ENCODE measurements around the gene NAT16. TPM values are rescaled to one million over a fixed set of nuclear protein-coding genes. Genes with fewer than 3 reads are reported as not detected.
"Not testable (repeated sequence)": the region's sequence is repeated elsewhere in the genome, so short reads cannot be mapped to it uniquely, and the experiment has no call there.

Gene NAT16
- total and polyA plus RNA-seq, 8 donors = 0.04 to 0.27 (median 0.09) TPM; not detected in 2

DNA sequence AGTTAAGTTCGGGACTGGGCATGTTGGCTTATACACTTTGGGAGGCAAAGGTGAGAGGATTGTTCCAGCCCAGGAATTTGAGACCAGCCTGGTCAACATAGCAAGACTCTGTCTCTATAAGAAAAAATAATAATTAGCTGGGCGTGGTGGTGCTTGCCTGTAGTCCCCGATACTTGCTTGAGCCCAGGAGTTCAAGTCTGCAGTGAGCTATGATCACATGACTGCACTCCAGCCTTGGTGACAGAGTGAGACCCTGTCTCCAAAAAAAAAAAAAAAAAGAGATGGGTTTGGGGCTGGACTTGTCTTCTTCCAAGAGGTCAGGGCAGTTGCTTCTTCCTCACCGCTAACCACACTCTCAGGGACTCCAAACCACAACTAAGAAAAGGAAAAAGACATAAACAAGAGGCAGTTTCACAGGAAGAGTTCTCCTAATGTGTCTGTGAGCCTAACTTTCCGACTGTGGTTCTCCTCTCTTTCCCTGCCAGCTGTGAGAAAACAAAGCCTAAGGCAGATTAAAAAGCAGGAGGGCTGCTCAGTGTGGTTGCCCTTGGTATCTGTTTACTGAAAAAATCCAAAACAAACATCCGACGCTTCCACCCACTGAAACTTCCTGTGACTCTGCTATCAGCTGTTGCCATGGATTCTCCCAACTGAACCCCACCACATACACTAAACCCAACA lies 55.6 kb downstream of the NAT16 start:
- intact Hi-C loops (cut with DNase I) = no loop called here
- TF ChIP-seq, protein P1, sequence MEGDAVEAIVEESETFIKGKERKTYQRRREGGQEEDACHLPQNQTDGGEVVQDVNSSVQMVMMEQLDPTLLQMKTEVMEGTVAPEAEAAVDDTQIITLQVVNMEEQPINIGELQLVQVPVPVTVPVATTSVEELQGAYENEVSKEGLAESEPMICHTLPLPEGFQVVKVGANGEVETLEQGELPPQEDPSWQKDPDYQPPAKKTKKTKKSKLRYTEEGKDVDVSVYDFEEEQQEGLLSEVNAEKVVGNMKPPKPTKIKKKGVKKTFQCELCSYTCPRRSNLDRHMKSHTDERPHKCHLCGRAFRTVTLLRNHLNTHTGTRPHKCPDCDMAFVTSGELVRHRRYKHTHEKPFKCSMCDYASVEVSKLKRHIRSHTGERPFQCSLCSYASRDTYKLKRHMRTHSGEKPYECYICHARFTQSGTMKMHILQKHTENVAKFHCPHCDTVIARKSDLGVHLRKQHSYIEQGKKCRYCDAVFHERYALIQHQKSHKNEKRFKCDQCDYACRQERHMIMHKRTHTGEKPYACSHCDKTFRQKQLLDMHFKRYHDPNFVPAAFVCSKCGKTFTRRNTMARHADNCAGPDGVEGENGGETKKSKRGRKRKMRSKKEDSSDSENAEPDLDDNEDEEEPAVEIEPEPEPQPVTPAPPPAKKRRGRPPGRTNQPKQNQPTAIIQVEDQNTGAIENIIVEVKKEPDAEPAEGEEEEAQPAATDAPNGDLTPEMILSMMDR (IDR thresholded peaks at IDR 0.05) = no peak
- ATAC-seq (peak; percentile 7), DNase-seq (peak in 1 of 4 donors; percentile 65)
- Histone ChIP-seq H3K9me3 (no peaks in the 10 kb centered on the region), H3K27ac (peak overlapping the region; percentile 63 to 83), H3K27me3 (peaks cover 0 to 58% of the 10 kb centered on the region in 2 donors), H3K36me3 (no peaks in the 10 kb centered on the region), H3K4me3 (no peak overlapping the region), H3K4me1 (peaks cover 17 to 71% of the 10 kb centered on the region in 2 donors)

DNA sequence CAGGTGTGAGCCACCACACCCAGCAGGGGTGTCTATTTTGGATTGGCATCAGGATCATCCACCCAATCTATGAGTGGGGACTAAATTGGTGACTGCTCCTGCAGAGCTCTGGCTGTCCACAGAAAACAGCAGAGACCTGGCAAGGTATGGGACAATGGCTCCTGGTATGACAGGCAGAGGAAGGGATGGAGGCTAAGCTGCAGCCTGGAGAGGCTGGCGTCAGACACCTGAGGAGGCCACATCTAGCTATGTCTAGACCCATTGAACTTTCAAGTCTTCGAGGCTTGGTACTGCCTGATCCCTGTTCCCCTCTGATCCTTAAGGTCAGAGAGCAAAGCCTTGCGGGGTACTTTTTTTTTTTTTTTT lies 56.4 kb downstream of the NAT16 start:
- DNase-seq (no peak), ATAC-seq (no peak)
- Histone ChIP-seq H3K27ac (peak overlapping the region in 1 of 2 donors; percentile 74), H3K9me3 (no peaks in the 10 kb centered on the region), H3K4me3 (no peak overlapping the region), H3K27me3 (peaks cover 0 to 58% of the 10 kb centered on the region in 2 donors), H3K4me1 (peaks cover 17 to 70% of the 10 kb centered on the region in 2 donors), H3K36me3 (no peaks in the 10 kb centered on the region)
- intact Hi-C loops (cut with DNase I) = no loop called here
- TF ChIP-seq, protein P1 (IDR thresholded peaks at IDR 0.05) = no peak

DNA sequence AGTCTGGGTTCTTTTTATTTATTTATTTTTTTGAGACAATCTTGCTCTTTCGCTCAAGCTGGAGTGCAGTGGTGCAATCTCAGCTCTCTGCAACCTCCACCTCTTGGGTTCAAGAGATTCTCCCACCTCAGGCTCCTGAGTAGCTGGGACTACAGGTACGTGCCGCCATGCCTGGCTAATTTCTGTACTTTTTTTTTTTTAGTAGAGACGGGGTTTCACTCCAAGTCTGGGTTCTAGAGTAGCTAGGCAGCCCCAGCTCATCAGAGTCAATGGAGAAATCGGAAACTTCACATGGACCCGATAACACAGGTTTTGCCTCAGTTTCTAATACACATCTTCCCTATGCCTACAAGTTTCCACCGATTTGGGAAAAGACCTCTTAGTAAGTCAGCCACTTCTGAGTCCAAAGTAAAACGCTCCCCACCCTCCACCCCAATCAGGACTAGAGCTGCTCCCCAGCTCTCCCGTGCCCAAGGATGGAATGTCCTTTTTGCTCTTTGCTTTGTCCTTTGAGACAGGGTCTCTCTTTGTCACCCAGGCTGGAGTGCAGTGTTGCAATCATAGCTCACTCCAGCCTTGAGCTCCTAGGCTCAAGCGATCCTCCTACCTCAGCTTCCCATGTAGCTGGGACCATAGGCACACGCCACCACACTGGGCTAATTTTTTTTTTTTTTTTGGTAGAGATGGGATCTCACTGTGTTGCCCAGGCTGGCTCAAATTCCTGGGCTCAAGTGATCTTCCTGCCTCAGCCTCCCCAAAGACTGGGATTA lies 57.0 kb downstream of the NAT16 start:
- Histone ChIP-seq H3K36me3 (no peaks in the 10 kb centered on the region), H3K27ac (peak overlapping the region; percentile 74 to 84), H3K4me3 (no peak overlapping the region), H3K27me3 (peaks cover 0 to 58% of the 10 kb centered on the region in 2 donors), H3K9me3 (no peaks in the 10 kb centered on the region), H3K4me1 (peaks cover 17 to 71% of the 10 kb centered on the region in 2 donors)
- no peak for DNase-seq
- intact Hi-C loops (cut with DNase I) = no loop called here
- ATAC-seq = no peak
- TF ChIP-seq, protein P1 (IDR thresholded peaks at IDR 0.05) = no peak

DNA sequence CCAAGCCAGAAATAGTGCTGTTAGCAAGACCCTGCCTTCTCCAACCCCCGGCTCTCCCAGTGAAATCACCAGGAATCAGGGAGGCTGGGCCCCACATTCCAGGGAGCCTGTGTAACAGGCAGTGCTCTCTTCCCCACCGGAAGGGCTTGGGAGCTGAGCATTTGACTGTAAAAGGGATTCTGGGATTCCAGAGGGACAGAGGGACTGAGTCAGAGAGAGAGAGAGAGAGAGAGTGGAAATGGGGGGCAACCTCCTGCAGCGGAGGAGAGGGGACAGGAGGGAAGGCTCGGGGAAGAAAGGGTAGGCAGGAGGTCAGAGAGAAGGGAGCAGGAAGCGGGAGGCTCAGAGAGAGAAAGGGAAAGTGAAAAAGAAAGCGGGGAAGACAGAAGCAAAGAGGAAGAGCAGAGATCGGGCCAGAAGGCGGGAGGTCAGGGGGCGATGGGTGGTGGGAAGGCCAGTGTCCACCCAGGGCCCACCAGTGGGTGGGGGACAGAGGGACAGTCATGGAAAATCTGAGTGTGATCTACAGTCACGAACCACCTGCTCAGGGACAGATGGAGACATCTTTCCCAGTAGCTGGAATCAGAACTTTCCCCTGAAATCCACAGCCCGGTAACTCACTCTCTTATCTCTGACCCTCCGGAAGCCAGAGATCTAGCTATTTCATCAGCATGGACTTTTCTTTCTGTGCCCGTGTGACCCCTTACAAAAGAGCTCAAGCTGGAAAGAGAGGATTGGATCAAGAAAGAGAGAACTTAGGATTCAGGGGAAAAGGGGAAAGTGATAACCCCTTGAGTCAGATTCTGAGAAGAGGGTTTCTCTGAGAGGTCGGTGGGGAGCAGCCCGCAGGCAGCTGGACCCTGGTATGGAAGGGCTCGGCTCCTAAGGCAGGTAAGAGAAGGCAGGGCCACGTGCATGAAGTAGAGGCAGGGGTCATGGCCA lies 57.8 kb downstream of the NAT16 start:
- TF ChIP-seq, protein P1 (IDR thresholded peaks at IDR 0.05) = no peak
- H3K27ac ChIP-seq = peak overlapping the region; percentile 74 to 84
- H3K4me1 ChIP-seq = peaks cover 17 to 71% of the 10 kb centered on the region in 2 donors
- peak in 3 of 4 donors; percentile 70 to 88 (median 75) for DNase-seq
- peak overlapping the region; percentile 11 to 24 for H3K4me3 ChIP-seq
- intact Hi-C loops (cut with DNase I) = no loop called here
- ATAC-seq = peak; percentile 57
- peaks cover 0 to 51% of the 10 kb centered on the region in 2 donors for H3K27me3 ChIP-seq
- H3K9me3 ChIP-seq = no peaks in the 10 kb centered on the region
- no peaks in the 10 kb centered on the region for H3K36me3 ChIP-seq

DNA sequence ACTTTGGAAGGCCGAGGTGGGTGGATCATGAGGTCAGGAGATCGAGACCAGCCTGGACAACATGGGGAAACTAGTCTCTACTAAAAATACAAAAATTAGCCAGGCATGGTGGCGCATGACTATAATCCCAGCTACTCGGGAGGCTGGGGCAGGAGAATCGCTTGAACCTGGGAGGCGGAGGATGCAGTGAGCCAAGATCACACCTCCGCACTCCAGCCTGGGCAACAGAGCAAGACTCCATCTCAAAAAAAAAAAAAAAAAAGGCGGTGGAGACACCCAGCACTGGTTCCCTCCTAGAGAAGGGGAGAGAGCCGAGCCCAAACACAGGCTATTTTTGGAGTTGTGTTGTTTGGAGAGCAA lies 58.5 kb downstream of the NAT16 start:
- ATAC-seq; H3K36me3 ChIP-seq; H3K4me3 ChIP-seq; DNase-seq; intact Hi-C loops (cut with DNase I); H3K9me3 ChIP-seq: not testable (repeated sequence)
- Histone ChIP-seq H3K4me1 (peaks cover 15 to 65% of the 10 kb centered on the region in 2 donors), H3K27ac (peak overlapping the region; percentile 74 to 84), H3K27me3 (peaks cover 0 to 44% of the 10 kb centered on the region in 2 donors)

Small RNA genes lying within 50 kb of the gene (microRNA-seq; reads per million reads assigned to microRNA genes)
- gene MIR4653 = 0 to 0.34 reads per million in 2 donors

Other genes with a start within 250 kb of the NAT16 start
- 1 to 10 TPM; 2.9 to 3.6 TPM for gene MUC3A, start 230.8 kb downstream of the NAT16 start, total RNA-seq
- under 1 TPM; 0.37 to 0.67 (median 0.58) TPM for gene MUC3A, start 230.8 kb downstream of the NAT16 start, polyA plus RNA-seq (ENCODE audit: insufficient read length in 6 of 6)
- gene MUC12, start 210.7 kb downstream of the NAT16 start, total RNA-seq = 1 to 10 TPM in 1 of 2 donors, under 1 TPM in 1; 0.44 to 1.7 TPM
- gene MUC12, start 210.7 kb downstream of the NAT16 start, polyA plus RNA-seq (ENCODE audit: insufficient read length in 6 of 6) = 1 to 10 TPM in 3 of 6 donors, under 1 TPM in 3; 0.45 to 2.0 (median 1.2) TPM
- gene MUC17, start 160.2 kb downstream of the NAT16 start, total RNA-seq = under 1 TPM in 1 of 2 donors, not detected in 1; 0.05 TPM
- gene MUC17, start 160.2 kb downstream of the NAT16 start, polyA plus RNA-seq (ENCODE audit: insufficient read length in 6 of 6) = under 1 TPM in 1 of 6 donors, not detected in 5; 0.46 TPM
- 10 to 100 TPM; 42.8 to 55.6 TPM for gene TRIM56, start 94.8 kb downstream of the NAT16 start, total RNA-seq
- 10 to 100 TPM; 23.4 to 29.2 (median 25.8) TPM for gene TRIM56, start 94.8 kb downstream of the NAT16 start, polyA plus RNA-seq (ENCODE audit: insufficient read length in 6 of 6)
- gene SERPINE1, start 53.2 kb downstream of the NAT16 start, total RNA-seq = 10 to 100 TPM; 59.4 to 80.5 TPM
- 1 to 10 TPM; 2.5 to 6.5 (median 3.9) TPM for gene SERPINE1, start 53.2 kb downstream of the NAT16 start, polyA plus RNA-seq (ENCODE audit: insufficient read length in 6 of 6)
- gene AP1S1, start 25.8 kb downstream of the NAT16 start, total RNA-seq = 10 to 100 TPM; 39.4 to 48.7 TPM
- 10 to 100 TPM; 83.9 to 92.6 (median 85.8) TPM for gene AP1S1, start 25.8 kb downstream of the NAT16 start, polyA plus RNA-seq (ENCODE audit: insufficient read length in 6 of 6)
- not detected for gene VGF, start 14.7 kb downstream of the NAT16 start, total RNA-seq
- 1 to 10 TPM in 2 of 6 donors, under 1 TPM in 4; 0.82 to 1.4 (median 0.95) TPM for gene VGF, start 14.7 kb downstream of the NAT16 start, polyA plus RNA-seq (ENCODE audit: insufficient read length in 6 of 6)
- gene MOGAT3, start 20.7 kb upstream of the NAT16 start, total RNA-seq = not detected
- under 1 TPM in 5 of 6 donors, not detected in 1; 0.07 to 0.11 (median 0.08) TPM for gene MOGAT3, start 20.7 kb upstream of the NAT16 start, polyA plus RNA-seq (ENCODE audit: insufficient read length in 6 of 6)
- 100 to 1,000 TPM in 1 of 2 donors, 10 to 100 TPM in 1; 97.1 to 120 TPM for gene PLOD3, start 37.3 kb upstream of the NAT16 start, total RNA-seq
- 10 to 100 TPM; 60.9 to 69.2 (median 64.5) TPM for gene PLOD3, start 37.3 kb upstream of the NAT16 start, polyA plus RNA-seq (ENCODE audit: insufficient read length in 6 of 6)
- 10 to 100 TPM; 66.1 to 70.5 TPM for gene ZNHIT1, start 37.9 kb upstream of the NAT16 start, total RNA-seq
- 10 to 100 TPM; 44.9 to 60.6 (median 52.3) TPM for gene ZNHIT1, start 37.9 kb upstream of the NAT16 start, polyA plus RNA-seq (ENCODE audit: insufficient read length in 6 of 6)
- 1 to 10 TPM; 7.6 to 8.4 TPM for gene CLDN15, start 57.5 kb upstream of the NAT16 start, total RNA-seq
- gene CLDN15, start 57.5 kb upstream of the NAT16 start, polyA plus RNA-seq (ENCODE audit: insufficient read length in 6 of 6) = 10 to 100 TPM; 11.9 to 19.0 (median 16.8) TPM
- 100 to 1,000 TPM; 144 to 148 TPM for gene FIS1, start 64.8 kb upstream of the NAT16 start, total RNA-seq
- 100 to 1,000 TPM; 116 to 139 (median 129) TPM for gene FIS1, start 64.8 kb upstream of the NAT16 start, polyA plus RNA-seq (ENCODE audit: insufficient read length in 6 of 6)
- gene IFT22, start 141.5 kb upstream of the NAT16 start, total RNA-seq = 10 to 100 TPM; 18.8 to 27.4 TPM
- 10 to 100 TPM; 42.8 to 51.0 (median 47.2) TPM for gene IFT22, start 141.5 kb upstream of the NAT16 start, polyA plus RNA-seq (ENCODE audit: insufficient read length in 6 of 6)
- under 1 TPM in 1 of 2 donors, not detected in 1; 0.76 TPM for gene COL26A1, start 182.6 kb upstream of the NAT16 start, total RNA-seq
- 1 to 10 TPM; 5.5 to 7.7 (median 7.2) TPM for gene COL26A1, start 182.6 kb upstream of the NAT16 start, polyA plus RNA-seq (ENCODE audit: insufficient read length in 6 of 6)